Activated CD4-positive, CD25-positive, alpha-beta regulatory T cell treated with anti-CD3 and anti-CD28 coated beads, Interleukin-2, amount 50 U/mL, for 16 hours (primary cell): ENCODE data around the gene TUBGCP2.

Experiments used
- DNase-seq: peaks from one replicate; pipeline ENCODE4 v3.0.0-alpha.2; 2020; ENCODE audit warnings: low read depth, low spot score

The TUBGCP2 gene

GRCh38 chr10:133230387-133231195 lies 78.1 kb downstream of the TUBGCP2 start:
- DNase-seq, result no peak

GRCh38 chr10:133230044-133230361 lies 78.7 kb downstream of the TUBGCP2 start, which contains the start of gene UTF1:
UTF1 (plus strand) TSS chr10:133230217; CDS start chr10:133230289, 72 bp downstream.
- DNase-seq, result no peak

- DNase-seq, result no peak
Observed at GRCh38 chr10:133229265-133230043, 79.2 kb downstream of the TUBGCP2 start.
